ENCODE results near the gene GRAP2. TPM values are rescaled to one million over a fixed set of nuclear protein-coding genes. Genes with fewer than 3 reads are reported as not detected.
"Not testable (repeated sequence)": the region's sequence is repeated elsewhere in the genome, so short reads cannot be mapped to it uniquely, and the experiment has no call there.

The GRAP2 gene
- polyA plus RNA-seq, 3 donors from 2014 or later, result 41.7 to 67.5 (median 46.0) TPM

DNA sequence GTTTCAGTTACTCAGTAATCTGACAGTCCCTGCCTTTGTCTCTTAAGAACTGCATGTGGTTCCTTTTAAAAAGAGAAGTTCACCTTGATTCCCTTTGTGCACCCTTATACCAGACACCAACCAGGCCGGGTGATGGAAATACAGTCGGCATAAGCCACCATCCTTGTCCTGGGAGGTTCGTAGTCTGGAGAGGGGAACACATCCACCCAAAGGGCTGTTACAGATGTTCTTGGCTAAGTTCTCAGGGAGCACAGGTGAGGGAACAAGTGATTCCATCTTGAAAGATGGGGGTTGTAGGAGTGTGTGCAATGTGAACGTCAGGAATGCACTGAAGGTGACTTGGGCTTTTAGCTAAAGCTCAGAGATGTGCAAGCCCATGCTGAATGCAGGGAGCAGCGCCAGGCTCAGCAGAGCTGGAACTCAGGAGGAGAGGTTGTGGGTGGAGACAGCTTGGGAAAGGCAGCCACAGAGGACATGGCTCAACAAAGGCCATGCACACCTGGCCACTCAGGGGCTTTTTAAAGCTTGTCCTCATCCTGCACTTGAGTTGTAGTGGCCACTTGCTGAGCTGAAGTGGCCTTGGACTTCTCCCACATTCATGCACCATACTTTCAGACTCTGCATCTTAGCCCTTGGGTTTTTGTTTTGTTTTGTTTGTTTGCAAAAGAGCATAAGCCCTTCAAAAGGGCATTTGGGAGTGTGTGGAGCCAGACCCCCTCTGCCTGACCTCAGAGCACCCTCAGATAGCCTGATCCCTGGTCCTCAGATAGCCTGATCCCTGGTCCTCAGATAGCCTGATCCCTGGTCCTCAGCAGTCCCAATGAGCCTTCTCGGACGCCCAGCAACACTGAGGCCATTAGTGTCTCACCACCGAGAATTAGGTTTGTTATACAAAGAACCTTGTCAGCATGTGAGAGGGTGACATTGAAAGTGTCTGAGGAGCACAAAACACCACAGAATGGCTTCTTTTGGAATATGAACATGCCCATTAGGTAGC, 46.6 kb downstream of the GRAP2 start:
- no peak overlapping the region for H3K4me3 Mint-ChIP-seq
- H3K27ac Mint-ChIP-seq, result peak overlapping the region in 5 of 6 donors; percentile 40 to 69 (median 51)
- no peak for DNase-seq
- H3K4me1 Mint-ChIP-seq, result peaks cover 73 to 87% of the 10 kb centered on the region in 2 donors
- H3K36me3 Mint-ChIP-seq, result peaks cover 21 to 26% (median 24%) of the 10 kb centered on the region in 3 donors
- H3K9me3 Mint-ChIP-seq, result no peaks in the 10 kb centered on the region
- H3K27me3 Mint-ChIP-seq (ENCODE audit: low read depth in 3 of 3), result peaks cover 0 to 2% (median 0%) of the 10 kb centered on the region in 3 donors

DNA sequence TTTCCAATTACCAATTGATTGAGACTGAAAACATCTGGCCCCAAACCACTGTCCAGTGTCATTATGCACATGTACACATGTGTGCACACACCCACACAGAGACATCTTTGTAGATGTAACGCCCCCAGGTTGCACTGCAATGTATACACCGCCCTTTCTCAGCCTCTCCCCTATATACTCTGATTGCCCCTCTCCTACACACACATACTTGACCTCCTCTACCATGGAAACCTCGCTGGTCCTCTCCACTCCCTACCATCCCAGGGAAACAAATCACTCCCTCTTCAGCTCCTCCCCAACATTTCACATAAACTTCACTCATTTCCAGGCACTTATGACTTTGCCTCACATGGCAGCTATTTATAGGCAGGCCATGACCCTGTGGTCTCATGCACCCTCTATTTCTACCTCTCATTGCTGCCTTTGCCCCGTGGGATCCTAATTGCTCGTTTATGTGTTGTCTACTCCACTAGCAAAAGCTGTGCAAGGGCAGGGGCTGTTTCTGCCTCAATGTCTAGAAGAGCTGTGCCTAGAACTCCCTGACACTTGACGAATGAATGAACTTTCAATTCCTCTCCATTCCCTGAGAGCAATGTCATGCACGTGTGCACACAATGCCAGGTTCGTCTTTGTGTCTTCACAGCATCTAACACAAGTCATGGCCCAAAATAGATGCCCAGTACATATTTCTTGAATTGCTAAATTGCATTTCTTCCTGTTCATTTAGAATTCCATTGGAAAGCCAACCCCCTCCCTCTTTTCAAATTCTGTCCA, 49.3 kb downstream of the GRAP2 start:
- no peaks in the 10 kb centered on the region for H3K9me3 Mint-ChIP-seq
- peaks cover 64 to 79% of the 10 kb centered on the region in 2 donors for H3K4me1 Mint-ChIP-seq
- peaks cover 21 to 35% (median 30%) of the 10 kb centered on the region in 3 donors for H3K36me3 Mint-ChIP-seq
- H3K27me3 Mint-ChIP-seq (ENCODE audit: low read depth in 3 of 3), result peaks cover 0 to 2% (median 0%) of the 10 kb centered on the region in 3 donors
- DNase-seq, result no peak
- H3K4me3 Mint-ChIP-seq, result peak overlapping the region in 2 of 5 donors; percentile 35 to 66
- peak overlapping the region in 5 of 6 donors; percentile 5 to 69 (median 47) for H3K27ac Mint-ChIP-seq

DNA sequence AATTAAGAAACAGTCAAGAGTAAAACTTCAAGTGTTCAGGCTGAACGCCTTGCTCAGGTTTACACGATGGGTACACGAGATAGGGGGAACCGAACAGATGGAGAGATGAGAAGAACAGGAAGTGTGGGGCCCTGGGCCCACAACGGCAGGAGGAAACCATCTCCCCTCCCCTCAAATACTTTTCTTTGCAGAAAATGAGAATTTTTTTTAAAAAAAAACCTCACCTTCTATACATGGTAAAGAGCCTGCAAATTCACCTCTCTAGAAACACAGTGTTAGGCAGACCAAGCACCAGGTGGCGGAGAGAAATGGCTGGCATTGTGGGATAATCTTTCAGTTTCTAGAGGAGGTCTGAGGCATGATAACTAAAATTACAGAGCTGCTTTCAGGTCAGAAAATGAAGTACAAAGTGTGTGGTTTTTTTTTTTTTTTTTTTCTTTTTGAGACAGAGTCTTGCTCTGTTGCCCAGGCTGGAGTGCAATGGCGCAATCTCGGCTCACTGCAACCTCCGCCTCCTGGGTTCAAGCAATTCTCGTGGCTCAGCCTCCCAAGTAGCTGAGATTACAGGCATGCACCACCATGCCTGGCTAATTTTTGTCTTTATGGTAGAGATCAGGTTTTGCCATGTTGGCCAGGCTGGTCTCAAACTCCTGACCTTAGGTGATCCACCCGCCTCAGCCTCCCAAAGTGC, 50.9 kb downstream of the GRAP2 start:
- H3K4me1 Mint-ChIP-seq, result peaks cover 63 to 75% of the 10 kb centered on the region in 2 donors
- H3K36me3 Mint-ChIP-seq, result peaks cover 25 to 45% (median 32%) of the 10 kb centered on the region in 3 donors
- H3K4me3 Mint-ChIP-seq, result peak overlapping the region; percentile 43 to 75 (median 67)
- H3K9me3 Mint-ChIP-seq; H3K27me3 Mint-ChIP-seq (ENCODE audit: low read depth in 3 of 3): not testable (repeated sequence)
- peak overlapping the region; percentile 70 to 92 (median 83) for H3K27ac Mint-ChIP-seq
- DNase-seq, result peak in 1 of 3 donors; percentile 26

DNA sequence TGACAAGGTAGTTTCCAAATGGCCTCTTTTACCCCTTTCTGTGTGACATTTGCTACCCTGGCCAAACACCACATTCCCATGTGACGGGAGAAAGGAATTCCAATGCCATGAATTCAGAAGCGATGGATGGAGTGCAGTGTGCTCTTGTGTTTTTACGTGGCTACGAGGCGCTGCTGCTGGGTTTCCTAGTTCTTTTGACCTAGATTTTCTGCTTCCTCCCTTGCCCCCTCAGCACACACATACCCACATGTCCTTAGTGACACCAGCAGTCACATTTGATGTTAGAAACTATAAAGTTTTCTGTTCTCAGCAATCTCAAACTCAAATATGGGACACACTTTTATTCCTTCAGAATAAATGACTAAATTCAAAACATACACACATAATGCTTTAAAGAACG, 51.5 kb downstream of the GRAP2 start:
- peak in 1 of 3 donors; percentile 38 for DNase-seq
- Mint-ChIP-seq H3K27ac (peak overlapping the region; percentile 70 to 92 (median 83)), H3K36me3 (peaks cover 31 to 51% (median 38%) of the 10 kb centered on the region in 3 donors), H3K27me3 (ENCODE audit: low read depth in 3 of 3) (peaks cover 0 to 2% (median 1%) of the 10 kb centered on the region in 3 donors), H3K9me3 (no peaks in the 10 kb centered on the region), H3K4me3 (peak overlapping the region; percentile 23 to 72 (median 67)), H3K4me1 (peaks cover 66 to 77% of the 10 kb centered on the region in 2 donors)

DNA sequence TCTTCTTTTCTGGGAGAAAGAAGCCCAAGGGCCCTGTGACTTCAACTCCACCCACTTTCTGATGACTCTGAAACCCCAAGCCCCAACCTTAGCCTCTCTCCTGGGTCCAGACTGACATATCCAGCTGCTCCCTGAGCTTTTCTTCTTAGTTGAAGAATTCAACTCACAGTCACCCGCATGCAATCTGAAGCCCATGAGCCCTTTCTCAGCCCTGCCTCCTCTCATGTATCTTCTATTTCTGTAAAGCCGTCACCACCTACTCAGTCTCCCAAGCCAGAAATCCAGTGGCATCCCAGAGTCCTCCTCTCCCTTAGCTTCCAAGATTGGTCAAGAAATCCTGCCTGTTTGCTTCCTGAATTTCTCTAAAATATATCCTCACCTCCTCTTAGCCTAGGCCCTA, 52.2 kb downstream of the GRAP2 start:
- no peak for DNase-seq
- H3K4me1 Mint-ChIP-seq, result peaks cover 71 to 84% of the 10 kb centered on the region in 2 donors
- peaks cover 0 to 2% (median 1%) of the 10 kb centered on the region in 3 donors for H3K27me3 Mint-ChIP-seq (ENCODE audit: low read depth in 3 of 3)
- peaks cover 37 to 56% (median 44%) of the 10 kb centered on the region in 3 donors for H3K36me3 Mint-ChIP-seq
- no peaks in the 10 kb centered on the region for H3K9me3 Mint-ChIP-seq
- peak overlapping the region in 3 of 5 donors; percentile 0 to 61 (median 12) for H3K4me3 Mint-ChIP-seq
- peak overlapping the region; percentile 70 to 92 (median 83) for H3K27ac Mint-ChIP-seq

DNA sequence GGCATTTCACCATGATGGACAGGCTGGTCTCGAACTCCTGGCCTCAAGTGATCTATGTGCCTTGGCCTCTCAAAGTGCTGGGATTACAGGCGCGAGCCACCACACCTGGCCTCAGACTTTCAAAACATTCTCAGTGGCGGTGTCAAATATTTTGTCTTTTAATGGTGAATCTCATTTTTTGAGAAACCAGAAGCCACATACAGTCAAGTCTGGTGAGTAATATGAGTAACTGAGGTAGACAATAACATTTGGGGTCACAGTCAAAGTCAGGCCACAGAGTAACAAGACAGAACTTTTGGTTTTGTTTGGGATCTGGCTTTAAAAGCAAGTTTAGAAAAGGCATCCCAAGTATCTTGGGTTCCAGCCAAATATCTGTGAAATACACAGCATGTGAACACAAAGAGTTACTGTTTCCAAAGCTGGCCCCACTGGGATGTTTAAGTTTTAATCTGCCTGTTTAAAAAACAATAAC, 53.7 kb downstream of the GRAP2 start:
- DNase-seq, result no peak
- Mint-ChIP-seq H3K4me1 (peaks cover 75 to 84% of the 10 kb centered on the region in 2 donors), H3K27me3 (ENCODE audit: low read depth in 3 of 3) (peaks cover 0 to 2% (median 1%) of the 10 kb centered on the region in 3 donors)

DNA sequence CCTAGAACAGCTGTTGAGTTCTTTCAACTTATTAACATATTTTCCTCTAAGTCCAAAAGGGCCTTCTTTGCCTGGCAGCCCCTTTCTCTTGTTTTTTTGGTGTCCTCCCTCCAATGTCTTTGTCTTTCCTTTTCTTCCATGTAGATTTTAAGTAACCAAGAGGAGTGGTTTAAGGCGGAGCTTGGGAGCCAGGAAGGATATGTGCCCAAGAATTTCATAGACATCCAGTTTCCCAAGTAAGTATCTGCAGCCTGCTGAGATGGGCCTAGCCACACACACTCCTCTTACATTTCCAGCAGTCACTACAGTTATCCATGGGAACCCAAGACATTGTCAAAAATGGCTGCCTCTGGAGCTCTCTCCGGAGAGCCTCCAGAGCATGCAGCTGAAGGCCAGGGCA, 54.8 kb downstream of the GRAP2 start:
- Mint-ChIP-seq H3K4me1 (peaks cover 75 to 84% of the 10 kb centered on the region in 2 donors), H3K27me3 (ENCODE audit: low read depth in 3 of 3) (peaks cover 0 to 4% (median 2%) of the 10 kb centered on the region in 3 donors), H3K4me3 (peak overlapping the region in 3 of 5 donors; percentile 5 to 22 (median 15)), H3K9me3 (no peaks in the 10 kb centered on the region), H3K36me3 (peaks cover 46 to 67% (median 47%) of the 10 kb centered on the region in 3 donors), H3K27ac (peak overlapping the region in 4 of 6 donors; percentile 33 to 57 (median 36))
- no peak for DNase-seq

More for the DNA sequence above, 53.7 kb downstream of the GRAP2 start:
- Mint-ChIP-seq H3K4me3 (no peak overlapping the region), H3K36me3 (peaks cover 41 to 64% (median 44%) of the 10 kb centered on the region in 3 donors), H3K27ac (peak overlapping the region in 2 of 6 donors; percentile 36 to 49), H3K9me3 (no peaks in the 10 kb centered on the region)

DNA sequence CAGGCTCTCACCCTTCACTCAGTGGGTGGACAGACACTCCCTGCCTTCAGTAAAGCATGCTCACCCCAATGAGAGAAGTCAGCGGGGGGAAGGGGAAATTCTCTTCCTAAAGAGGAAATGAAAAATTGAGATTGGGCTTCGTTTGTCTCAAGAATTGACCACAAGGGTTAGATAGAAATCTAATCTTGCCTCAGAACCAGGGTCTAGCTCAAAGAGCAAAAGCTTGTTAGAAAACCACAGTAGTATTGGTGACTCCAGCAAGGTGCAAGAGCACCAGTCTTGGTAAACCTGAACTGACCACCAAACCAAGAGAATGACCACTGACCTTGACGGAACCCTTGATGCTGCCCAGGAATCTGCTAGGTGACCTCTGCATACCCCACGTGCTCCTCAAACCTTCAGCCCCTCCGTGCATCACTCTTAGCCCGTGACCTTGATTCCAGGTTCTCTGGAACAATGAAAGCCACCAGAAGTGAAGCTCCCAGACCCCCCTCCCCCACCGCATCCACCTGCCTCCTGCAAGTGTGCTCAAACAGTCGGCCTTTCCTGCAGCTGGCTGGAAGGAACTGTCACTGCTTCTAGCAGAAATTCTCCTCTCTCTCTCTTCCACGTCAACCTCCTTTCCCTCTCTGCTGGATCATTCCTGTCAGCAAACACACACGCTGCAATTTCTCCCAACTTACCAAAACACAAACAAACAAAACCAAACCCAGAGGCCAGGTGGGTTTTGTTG, 56.2 kb downstream of the GRAP2 start:
- peaks cover 36 to 58% (median 40%) of the 10 kb centered on the region in 3 donors for H3K36me3 Mint-ChIP-seq
- H3K27me3 Mint-ChIP-seq (ENCODE audit: low read depth in 3 of 3), result peaks cover 0 to 4% (median 2%) of the 10 kb centered on the region in 3 donors
- H3K27ac Mint-ChIP-seq, result peak overlapping the region; percentile 14 to 86 (median 74)
- DNase-seq, result peak in 1 of 3 donors; percentile 20
- H3K4me3 Mint-ChIP-seq, result peak overlapping the region; percentile 25 to 46 (median 34)
- peaks cover 75 to 84% of the 10 kb centered on the region in 2 donors for H3K4me1 Mint-ChIP-seq
- H3K9me3 Mint-ChIP-seq, result no peaks in the 10 kb centered on the region

DNA sequence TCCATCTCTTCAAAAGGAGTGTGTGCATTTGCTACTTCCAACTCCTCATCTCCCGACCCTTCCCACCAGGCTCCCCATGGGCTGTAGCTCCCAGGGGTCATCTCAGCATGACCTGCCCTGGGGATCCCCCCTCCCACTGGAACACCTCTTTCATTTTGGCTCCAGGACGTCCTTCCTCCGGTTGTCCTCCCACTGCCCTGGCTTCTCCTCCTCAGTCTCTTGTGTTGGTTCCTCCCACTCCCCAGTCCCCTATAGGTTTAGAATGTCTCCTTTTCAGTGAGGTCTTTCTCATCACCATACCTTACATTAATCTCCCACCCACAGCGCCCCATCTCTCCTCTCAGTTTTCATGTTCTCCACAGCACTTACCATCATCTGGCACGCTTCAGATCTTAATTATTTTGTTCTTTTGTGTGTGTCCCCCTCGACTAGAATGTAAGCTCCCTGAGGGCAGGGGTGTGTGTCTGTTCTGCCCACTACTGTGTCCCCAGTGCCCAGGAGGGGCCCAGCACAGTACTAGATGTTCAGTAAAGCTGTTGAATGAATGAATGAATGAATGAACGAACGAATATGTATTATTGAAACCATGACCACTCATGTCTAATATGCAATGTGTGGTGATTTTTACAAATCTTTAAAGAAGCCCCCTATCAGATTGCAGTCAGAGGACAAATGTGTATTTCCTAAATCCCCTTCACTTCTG, 57.3 kb downstream of the GRAP2 start:
- DNase-seq, result no peak
- peaks cover 0 to 4% (median 0%) of the 10 kb centered on the region in 3 donors for H3K27me3 Mint-ChIP-seq (ENCODE audit: low read depth in 3 of 3)
- H3K4me1 Mint-ChIP-seq, result peaks cover 74 to 84% of the 10 kb centered on the region in 2 donors
- peaks cover 36 to 50% (median 37%) of the 10 kb centered on the region in 3 donors for H3K36me3 Mint-ChIP-seq
- H3K9me3 Mint-ChIP-seq, result no peaks in the 10 kb centered on the region
- H3K4me3 Mint-ChIP-seq, result peak overlapping the region in 2 of 5 donors; percentile 18 to 34
- H3K27ac Mint-ChIP-seq, result peak overlapping the region; percentile 42 to 94 (median 77)

DNA sequence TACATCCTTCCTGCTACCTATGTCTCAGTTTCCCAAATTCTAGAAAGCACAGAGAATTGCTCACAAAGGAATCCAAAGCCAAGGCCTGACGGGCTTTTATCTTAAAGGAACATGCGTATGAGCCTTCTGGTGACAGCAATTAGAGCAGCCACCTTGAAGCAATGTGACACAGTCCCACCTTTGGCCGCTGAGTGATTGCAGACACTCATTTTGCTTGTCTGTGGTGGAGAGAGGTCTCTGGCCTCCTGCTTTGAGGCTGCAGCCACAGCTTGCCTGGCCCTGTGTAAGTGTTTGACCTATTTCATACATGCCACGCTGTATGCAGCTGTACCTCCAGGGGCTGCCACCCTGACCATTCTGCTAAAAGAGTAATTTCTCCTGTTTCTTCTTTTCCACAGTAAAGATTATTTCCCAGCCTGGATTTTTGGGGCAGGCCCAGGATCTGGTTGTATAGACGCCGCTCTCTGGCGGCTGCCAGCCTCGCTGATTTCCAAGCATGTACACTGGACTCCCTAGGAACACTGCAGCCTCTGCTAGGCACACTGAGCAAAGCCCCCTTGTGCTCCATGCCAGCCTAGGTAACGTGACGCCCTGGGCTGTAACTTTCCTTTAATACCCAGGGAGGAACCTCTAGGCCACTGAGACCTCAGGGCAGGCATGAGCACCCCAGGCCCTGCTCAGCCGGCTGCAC, 58.2 kb downstream of the GRAP2 start:
- peak overlapping the region in 1 of 5 donors; percentile 33 for H3K4me3 Mint-ChIP-seq
- DNase-seq, result no peak
- H3K27me3 Mint-ChIP-seq (ENCODE audit: low read depth in 3 of 3), result peaks cover 0 to 4% (median 0%) of the 10 kb centered on the region in 3 donors
- H3K36me3 Mint-ChIP-seq, result peaks cover 32 to 52% (median 40%) of the 10 kb centered on the region in 3 donors
- H3K27ac Mint-ChIP-seq, result peak overlapping the region; percentile 74 to 96 (median 90)
- no peaks in the 10 kb centered on the region for H3K9me3 Mint-ChIP-seq
- peaks cover 72 to 81% of the 10 kb centered on the region in 2 donors for H3K4me1 Mint-ChIP-seq

Data from immature natural killer cell (primary cell).